C4-2B (cell line): Measurements from ENCODE around the gene FRG1.
A peak's percentile ranks its signal among the peaks of the same experiment; 100 is the strongest.
"Not testable (repeated sequence)": the region's sequence is repeated elsewhere in the genome, so short reads cannot be mapped to it uniquely, and the experiment has no call there.

Experiments used
- H3K27ac ChIP-seq: fragments of 450-650 bp; 2 replicates; pipeline ENCODE4 v1.5.1; 2017
- CTCF ChIP-seq: fragments of 450-650 bp; conservative IDR thresholded peaks from 2 replicates; pipeline ENCODE4 v1.5.1; 2017; ENCODE audit warnings: mild to moderate bottlenecking
- ZFX ChIP-seq: fragments of 450-650 bp; IDR thresholded peaks from 2 replicates; pipeline ENCODE4 v1.6.1; 2017

The FRG1 gene

GRCh38 chr4:189941005-189941450 is 356 bp downstream of the FRG1 start:
- H3K27ac ChIP-seq: peak overlapping the region; percentile 79
- TF ChIP-seq ZFX: 0 out of 2 replicates have a peak, but pooled peaks have one; percentile 19
- no peak for TF ChIP-seq CTCF

- H3K27ac ChIP-seq: not testable (repeated sequence)
Observed at GRCh38 chr4:189942412-189942811, 1.7 kb downstream of the FRG1 start.

GRCh38 chr4:189944077-189944476 is 3.4 kb downstream of the FRG1 start:
- not testable (repeated sequence) for H3K27ac ChIP-seq

GRCh38 chr4:189946906-189947305 is 6.2 kb downstream of the FRG1 start:
- not testable (repeated sequence) for H3K27ac ChIP-seq

- not testable (repeated sequence) for H3K27ac ChIP-seq
Observed at GRCh38 chr4:189948486-189948885, 7.8 kb downstream of the FRG1 start.

- H3K27ac ChIP-seq: not testable (repeated sequence)
Observed at GRCh38 chr4:189969291-189969690, 28.6 kb downstream of the FRG1 start.

- TF ChIP-seq CTCF (no peak), ZFX (no peak)
- no peak overlapping the region for H3K27ac ChIP-seq
Observed at GRCh38 chr4:189973646-189974045, 33.0 kb downstream of the FRG1 start.

GRCh38 chr4:189974056-189974455 is 33.4 kb downstream of the FRG1 start:
- no peak overlapping the region for H3K27ac ChIP-seq
- TF ChIP-seq ZFX (no peak), CTCF (peak; percentile 53)

- TF ChIP-seq ZFX (no peak), CTCF (no peak)
- no peak overlapping the region for H3K27ac ChIP-seq
Observed at GRCh38 chr4:189979196-189980047, 38.8 kb downstream of the FRG1 start.

- H3K27ac ChIP-seq: not testable (repeated sequence)
Observed at GRCh38 chr4:189980292-189980691, 39.6 kb downstream of the FRG1 start.

GRCh38 chr4:189981970-189982369 is 41.3 kb downstream of the FRG1 start:
- TF ChIP-seq ZFX (no peak), CTCF (no peak)
- no peak overlapping the region for H3K27ac ChIP-seq

- H3K27ac ChIP-seq: not testable (repeated sequence)
Observed at GRCh38 chr4:189983916-189984526, 43.3 kb downstream of the FRG1 start.

GRCh38 chr4:189984661-189985060 is 44.0 kb downstream of the FRG1 start:
- not testable (repeated sequence) for H3K27ac ChIP-seq

GRCh38 chr4:189985651-189986243 is 45.1 kb downstream of the FRG1 start:
- H3K27ac ChIP-seq: not testable (repeated sequence)
